Kidney epithelial cell (primary cell): Measurements from ENCODE around the gene CACNB2. TPM values are rescaled to one million over a fixed set of nuclear protein-coding genes. Genes with fewer than 3 reads are reported as not detected.

Experiments used
- DNase-seq: peaks from one replicate; pipeline ENCODE4 v3.0.0-alpha.2; 2010; ENCODE audit warnings: low read depth
- H3K27me3 ChIP-seq: 2 replicates; pipeline ENCODE4 v1.6.0; 2011; ENCODE audit warnings: low read length; ENCODE audit not compliant: control insufficient read depth, insufficient read depth
- H3K36me3 ChIP-seq: 2 replicates; pipeline ENCODE4 v1.5.1; 2011; ENCODE audit warnings: low read length; ENCODE audit not compliant: control insufficient read depth, insufficient read depth
- H3K4me3 ChIP-seq: 2 replicates; pipeline ENCODE4 v1.5.1; 2011; ENCODE audit warnings: low read depth, mild to moderate bottlenecking, control low read depth, low read length
- total RNA-seq: library from RNA; depleted of rRNA; stranded (reverse); fragments of >200 nt; gene quantifications from 2 replicates; pipeline ENCODE4 v1.2.3, GENCODE V29; 2015
- TF ChIP-seq, protein P1 (sequence below): IDR thresholded peaks from 2 replicates; pipeline ENCODE4 v1.5.1; 2011; ENCODE audit warnings: mild to moderate bottlenecking, moderate library complexity, low read length, control low read depth, inconsistent platforms; ENCODE audit not compliant: insufficient read depth, poor library complexity, severe bottlenecking

Gene CACNB2
- total RNA-seq, 1 donor from 2014 or later, result 0.04 TPM

- Histone ChIP-seq H3K4me3 (no peak overlapping the region), H3K36me3 (no peaks in the 10 kb centered on the region), H3K27me3 (no peaks in the 10 kb centered on the region)
- TF ChIP-seq, protein P1, sequence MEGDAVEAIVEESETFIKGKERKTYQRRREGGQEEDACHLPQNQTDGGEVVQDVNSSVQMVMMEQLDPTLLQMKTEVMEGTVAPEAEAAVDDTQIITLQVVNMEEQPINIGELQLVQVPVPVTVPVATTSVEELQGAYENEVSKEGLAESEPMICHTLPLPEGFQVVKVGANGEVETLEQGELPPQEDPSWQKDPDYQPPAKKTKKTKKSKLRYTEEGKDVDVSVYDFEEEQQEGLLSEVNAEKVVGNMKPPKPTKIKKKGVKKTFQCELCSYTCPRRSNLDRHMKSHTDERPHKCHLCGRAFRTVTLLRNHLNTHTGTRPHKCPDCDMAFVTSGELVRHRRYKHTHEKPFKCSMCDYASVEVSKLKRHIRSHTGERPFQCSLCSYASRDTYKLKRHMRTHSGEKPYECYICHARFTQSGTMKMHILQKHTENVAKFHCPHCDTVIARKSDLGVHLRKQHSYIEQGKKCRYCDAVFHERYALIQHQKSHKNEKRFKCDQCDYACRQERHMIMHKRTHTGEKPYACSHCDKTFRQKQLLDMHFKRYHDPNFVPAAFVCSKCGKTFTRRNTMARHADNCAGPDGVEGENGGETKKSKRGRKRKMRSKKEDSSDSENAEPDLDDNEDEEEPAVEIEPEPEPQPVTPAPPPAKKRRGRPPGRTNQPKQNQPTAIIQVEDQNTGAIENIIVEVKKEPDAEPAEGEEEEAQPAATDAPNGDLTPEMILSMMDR, result no peak
- DNase-seq, result no peak
Observed at GRCh38 chr10:18463673-18464211, 323.5 kb downstream of the CACNB2 start.

DNA sequence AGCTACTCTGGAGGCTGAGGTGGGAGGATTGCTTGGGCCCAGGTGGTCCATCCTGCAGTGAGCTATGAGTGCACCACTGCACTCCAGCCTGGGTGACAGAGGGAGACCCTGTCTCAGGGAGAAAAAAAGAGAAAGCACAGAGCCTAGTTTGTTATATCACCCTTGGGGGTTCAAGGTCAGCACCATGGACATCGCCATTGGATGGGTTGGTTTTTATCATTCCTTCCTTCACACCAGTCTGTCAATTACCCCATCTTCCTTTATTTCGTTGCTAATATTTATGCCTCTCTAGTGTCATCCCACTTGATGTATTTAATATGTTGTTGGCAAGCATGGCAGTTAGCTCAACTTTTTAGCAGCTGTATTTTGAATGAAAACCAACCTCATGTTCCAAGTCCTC lies 328.9 kb downstream of the CACNB2 start:
- TF ChIP-seq, protein P1, result no peak
- no peak for DNase-seq
- Histone ChIP-seq H3K36me3 (no peaks in the 10 kb centered on the region), H3K4me3 (no peak overlapping the region), H3K27me3 (no peaks in the 10 kb centered on the region)

DNA sequence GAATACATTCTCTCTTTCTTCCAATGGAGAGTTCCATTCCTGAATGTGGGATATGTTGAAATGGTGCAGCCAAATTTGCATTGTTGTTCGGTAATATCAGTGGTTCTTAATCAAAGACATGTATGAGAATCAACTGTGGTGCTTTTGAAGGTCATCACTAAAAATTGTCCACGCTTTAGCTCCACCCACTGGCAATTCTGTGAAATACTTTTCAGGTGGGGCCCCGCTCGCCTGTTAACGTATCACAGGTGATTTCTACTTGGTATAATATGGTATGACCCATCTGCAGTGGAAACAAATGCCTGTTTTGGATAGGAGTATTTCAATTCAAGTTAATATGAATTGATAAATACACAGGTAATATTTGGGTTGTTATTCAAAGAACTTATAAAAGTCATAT lies 332.8 kb downstream of the CACNB2 start:
- no peak for DNase-seq
- Histone ChIP-seq H3K36me3 (no peaks in the 10 kb centered on the region), H3K27me3 (no peaks in the 10 kb centered on the region), H3K4me3 (no peak overlapping the region)
- TF ChIP-seq, protein P1, result no peak

GRCh38 chr10:18473424-18474117 lies 333.3 kb downstream of the CACNB2 start:
- Histone ChIP-seq H3K27me3 (no peaks in the 10 kb centered on the region), H3K4me3 (no peak overlapping the region), H3K36me3 (no peaks in the 10 kb centered on the region)
- TF ChIP-seq, protein P1, result no peak
- no peak for DNase-seq

- TF ChIP-seq, protein P1, result no peak
- no peak overlapping the region for H3K4me3 ChIP-seq
- DNase-seq, result no peak
Observed at GRCh38 chr10:18474118-18474455, 333.9 kb downstream of the CACNB2 start.

More at GRCh38 chr10:18474118-18474455, 333.9 kb downstream of the CACNB2 start:
- H3K27me3 ChIP-seq, result no peaks in the 10 kb centered on the region
- no peaks in the 10 kb centered on the region for H3K36me3 ChIP-seq
